Measurements from ENCODE around the gene HOXD12.

The HOXD12 gene

DNA sequence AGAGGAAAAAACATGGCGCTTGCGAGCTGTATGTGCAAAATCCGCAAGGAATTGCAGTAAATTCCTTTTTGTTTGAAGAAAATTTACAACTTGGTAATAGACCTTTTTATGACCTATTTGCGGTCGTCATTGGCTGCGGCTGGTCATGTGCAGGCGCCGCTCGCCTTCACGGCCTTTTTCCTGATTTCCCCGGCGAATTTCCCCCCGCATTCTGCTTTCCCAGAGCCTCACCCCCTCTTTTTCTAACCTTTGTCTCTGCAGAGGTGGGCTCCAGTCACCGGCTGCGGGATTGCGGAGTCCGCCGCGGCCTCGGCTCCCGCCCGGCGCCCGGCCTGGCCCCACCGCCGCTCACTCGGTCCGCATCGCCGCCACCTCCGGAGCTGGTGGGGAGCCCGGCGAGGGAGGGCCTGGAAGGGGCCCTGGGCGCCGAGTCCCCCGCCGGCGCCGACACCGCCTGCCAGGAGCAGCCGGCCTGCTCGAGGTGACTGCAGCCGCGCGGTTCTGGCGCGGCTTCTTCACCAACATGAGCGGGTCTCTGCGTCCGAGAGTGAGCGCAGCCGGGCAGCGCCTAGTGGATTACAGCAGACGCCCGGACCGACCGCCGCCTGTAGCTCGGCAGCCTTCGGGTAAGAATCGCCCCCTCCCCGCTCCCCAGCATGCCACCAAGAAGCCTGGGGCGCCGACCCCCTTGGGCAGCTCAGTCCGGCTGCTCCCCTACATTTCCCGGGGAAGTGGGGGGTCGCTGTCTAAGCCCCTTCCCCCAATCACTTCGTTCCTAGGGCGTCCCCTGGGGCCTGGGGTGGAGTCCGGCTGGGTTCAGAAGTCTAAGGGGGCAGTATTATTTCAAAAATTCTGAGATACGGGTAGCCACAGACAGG, 37.0 kb downstream of the HOXD12 start:
- no peak for DNase-seq

DNA sequence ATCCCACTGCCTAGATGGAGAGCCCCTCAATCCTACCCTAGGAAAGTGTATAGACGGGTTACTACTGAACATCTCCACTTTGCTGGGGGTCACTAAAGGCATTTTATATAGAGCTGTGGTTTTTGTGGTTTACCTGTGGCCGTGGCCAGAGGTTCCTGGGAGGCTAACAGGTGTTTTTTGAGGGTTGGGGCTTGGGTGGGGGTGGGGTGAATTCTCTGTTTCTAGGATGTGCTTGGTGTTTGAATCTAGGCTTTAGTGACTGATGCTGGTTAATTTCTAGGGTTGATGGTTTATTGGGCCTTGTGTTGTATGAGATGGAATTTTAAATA, 37.6 kb downstream of the HOXD12 start:
- DNase-seq = no peak

DNA sequence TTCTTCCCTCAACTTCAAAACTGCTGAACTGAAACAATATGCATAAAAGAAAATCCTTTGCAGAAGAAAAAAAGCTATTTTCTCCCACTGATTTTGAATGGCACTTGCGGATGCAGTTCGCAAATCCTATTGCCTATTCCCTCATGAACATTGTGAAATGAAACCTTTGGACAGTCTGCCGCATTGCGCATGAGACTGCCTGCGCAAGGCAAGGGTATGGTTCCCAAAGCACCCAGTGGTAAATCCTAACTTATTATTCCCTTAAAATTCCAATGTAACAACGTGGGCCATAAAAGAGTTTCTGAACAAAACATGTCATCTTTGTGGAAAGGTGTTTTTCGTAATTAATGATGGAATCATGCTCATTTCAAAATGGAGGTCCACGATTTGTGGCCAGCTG, 38.3 kb downstream of the HOXD12 start:
- DNase-seq = no peak

DNA sequence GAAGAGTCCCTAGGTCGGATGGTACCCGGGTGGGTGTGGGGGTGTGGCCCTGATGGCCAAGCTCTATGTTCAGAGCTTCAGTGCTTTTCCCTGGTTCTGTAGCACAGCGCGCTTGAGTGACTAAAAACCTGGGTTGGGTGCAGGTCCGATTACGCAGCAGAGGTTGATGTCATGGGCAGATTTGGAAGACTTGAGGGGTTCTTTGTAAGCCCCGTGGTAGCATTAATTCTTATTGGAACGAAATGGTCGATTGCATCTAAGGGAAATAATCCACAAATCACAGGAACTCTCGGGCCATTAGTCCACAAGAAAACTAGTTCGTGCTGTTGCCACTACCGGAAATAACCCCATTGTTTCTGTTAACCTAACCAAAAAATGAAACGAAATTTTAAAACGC, 38.9 kb downstream of the HOXD12 start:
- no peak for DNase-seq

DNA sequence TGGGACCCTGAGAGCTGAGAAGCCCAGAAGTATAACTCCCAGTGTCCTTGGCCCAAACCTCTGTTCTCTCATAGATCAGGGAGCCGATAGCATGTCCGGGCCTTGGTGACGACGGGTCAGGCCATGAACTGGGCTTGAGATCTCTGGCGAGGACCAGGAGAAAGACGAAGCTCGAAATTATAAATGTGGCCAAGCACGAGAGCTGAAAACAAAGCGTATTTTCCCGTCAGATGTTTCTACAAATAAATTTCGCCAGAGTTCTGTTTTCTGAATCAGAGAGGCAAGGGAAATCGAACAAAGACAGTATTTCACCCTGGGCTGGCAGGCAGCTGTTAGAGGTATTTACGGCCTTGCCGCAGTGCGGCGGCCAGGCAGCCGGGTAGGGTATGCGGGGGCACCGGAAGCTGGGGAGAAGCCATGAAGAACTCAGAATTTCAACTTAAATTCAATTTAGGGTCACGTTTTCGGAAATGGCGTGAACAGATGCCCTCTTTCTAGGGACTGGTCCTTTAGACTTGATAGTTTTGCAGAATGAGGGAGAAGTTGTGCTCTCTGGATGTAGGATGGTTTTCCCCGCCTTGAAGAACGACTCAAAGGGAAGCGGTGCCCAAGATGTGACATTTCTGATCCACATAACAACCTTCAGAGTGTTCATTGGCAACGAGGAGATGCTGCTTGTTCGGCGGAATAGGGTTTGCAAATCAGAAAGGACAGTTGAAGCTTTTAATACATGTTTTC, 39.5 kb downstream of the HOXD12 start:
- DNase-seq = no peak

DNA sequence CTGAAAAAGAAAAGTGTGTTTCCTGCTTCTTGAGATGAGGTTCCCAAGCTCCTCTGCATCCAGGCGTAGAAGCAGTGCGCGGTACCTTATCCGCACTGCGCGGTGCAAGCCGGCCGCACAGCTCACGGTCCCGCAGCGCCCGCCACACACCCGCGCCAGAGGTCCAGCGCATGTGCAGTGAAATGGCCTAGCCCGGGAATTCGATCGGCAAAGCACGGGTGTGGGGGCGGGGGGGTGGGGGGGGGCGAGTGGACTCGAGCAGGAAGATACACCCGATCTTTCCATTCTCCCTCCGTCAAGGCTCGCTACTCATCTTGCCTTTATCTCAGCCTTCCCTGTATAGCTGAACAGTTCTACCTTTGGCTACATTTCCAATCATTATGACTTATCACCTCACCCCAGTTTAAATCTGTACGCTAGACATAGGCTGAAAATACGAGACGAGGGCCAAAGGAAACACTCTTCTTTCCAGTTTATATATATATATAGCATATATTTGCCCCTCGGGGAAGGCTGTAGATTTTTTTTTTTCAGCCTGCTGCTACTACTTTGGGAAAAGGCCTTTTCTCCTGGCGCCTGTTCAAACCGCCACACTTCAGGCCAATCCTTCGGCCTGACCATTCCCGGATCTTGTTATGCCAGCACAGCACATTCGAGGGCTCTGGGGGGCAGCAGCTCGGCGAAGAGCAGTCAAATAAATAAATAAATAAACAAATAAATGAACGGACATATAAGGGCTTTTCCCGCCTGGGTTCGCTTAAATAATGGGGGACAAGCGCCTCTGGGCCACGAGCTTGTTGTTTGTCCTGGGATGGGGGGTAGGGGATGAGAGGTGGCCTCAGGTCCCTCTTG, 40.3 kb downstream of the HOXD12 start:
- DNase-seq = no peak

DNA sequence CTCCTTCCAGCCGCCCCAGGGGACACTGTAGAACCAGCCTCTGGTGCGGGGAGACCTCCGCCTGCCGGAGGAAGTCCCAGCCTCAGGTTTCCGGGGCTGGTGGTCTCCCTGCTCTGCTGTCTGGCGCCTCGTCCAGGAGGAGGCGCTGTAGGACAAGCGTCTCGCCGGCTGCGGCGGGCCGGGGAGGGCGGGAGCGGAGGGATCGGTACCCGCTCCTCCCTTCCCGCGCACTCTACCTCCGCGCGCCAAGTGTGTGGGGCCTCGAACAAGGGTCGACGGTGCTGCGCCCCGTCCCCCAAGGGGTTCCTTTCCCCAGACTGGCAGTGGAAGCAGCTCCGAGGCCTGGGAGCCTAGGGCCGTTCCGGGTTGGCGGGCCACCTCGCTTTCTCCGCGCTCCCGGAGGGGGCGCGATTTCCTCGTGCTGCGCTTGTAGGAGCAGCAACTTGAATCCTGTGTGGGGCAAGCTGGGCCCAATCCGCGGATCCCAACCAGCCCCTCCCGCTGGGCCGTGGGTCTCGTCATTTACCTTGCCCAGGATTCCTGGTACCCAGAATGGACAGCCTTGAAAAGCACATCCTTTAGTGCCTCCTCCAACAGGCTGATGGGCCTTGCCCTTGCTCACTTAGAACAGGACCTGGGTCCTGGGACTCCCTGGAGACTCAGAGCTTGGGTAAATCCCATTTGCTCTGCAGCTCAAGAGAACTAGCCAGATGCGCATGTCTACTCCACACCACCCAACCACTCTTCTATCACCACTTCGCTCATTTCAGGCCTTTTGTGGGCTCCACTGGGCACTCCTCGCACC, 41.1 kb downstream of the HOXD12 start:
- DNase-seq = peak; percentile 80

DNA sequence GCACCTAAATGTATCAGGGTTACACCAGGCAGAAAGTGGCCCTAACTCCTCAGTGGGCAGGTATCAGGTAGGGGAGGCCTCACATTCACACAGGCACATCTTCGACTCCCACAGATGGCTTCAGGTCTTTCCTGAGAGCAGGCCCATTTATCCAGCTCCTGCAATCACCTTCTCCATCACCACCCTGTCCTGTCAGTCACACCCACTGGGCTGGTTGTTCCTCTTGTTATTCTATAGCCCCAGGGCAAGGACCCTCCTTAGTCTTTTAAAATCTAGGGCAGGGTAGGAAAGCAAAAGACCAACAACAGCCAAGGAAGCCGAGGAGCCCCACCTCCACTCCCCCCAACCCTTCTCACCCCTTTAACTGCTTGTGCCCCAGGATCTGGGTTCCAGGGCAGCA, 42.7 kb downstream of the HOXD12 start:
- no peak for DNase-seq

DNA sequence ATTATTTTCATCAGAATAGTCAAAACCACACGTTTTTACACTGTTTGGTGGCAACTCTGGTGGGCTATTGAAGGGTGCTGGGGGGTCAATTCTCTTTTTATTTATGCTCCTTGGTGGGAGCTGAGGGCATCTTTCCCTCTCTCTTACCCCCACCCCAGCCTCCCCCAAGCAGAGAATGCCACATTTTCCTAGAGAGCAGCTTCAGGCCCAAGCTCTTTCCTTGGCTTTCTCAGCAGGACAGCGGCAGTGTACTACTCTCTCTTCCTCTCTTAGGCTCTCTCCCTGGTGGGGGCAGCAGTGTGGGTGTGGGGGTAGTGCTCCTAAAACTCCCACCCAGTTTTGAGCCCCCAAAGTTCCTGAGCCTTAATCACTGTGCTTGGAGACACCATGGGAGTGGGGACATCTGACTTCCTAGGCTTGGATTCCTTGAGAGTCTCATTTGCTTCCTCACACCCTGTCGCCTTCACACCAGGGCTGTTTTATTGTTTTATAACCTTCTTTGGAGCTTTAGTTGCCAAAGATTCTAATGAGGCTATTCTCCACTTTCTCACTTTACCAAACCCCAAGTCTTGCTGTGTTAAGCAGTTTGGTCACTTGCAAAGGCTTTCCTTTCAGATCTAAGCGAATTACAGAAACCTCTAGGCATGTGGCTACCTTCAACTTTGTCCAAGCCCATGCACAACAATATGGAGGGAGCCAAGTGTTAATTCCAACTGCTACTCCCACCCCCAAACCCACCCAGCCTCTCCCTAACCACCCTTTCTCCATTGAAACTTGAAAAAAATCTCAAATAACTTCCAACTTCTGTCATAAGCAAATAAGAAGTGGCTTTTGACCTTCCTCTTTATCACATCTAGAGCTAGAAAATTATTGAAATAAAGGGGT, 45.7 kb downstream of the HOXD12 start:
- no peak for DNase-seq

DNA sequence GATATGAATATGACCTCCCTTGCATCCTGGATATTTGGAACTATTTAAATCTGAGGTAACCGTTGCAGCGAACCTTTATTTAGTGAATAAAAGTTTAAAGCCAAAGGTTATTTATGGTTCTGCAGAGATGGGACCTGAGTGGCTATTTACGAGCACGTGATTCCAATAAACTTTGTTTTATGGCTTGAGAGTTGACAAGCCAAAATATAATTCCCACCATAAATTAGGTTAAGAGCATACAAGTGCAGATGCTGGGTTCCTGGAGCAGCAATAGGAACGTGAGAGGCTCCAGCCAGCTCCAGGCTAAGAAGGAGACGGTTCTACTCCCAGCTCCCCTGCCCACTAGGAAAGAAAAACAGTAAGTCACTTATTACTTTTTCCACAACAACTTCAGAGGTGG, 46.5 kb downstream of the HOXD12 start:
- no peak for DNase-seq

DNA sequence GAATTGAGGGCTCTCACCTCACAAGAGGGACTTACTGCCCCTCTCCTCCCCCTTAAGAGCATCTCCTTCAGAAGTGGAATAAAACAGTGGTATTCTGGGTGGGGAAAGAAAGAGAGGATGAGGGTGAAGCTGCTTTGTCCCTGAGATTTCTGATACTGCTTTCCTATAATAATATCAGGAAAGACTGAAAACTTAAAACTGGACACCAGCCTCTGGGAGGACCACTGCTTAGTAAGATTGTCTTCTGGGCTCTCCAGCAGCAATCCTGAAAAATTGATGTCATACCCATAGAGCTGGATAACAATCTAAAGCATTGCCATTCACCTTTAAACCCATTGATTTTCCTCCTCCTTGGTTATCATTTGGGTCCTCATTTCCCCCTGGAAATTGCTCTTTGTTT, 47.0 kb downstream of the HOXD12 start:
- DNase-seq = no peak

DNA sequence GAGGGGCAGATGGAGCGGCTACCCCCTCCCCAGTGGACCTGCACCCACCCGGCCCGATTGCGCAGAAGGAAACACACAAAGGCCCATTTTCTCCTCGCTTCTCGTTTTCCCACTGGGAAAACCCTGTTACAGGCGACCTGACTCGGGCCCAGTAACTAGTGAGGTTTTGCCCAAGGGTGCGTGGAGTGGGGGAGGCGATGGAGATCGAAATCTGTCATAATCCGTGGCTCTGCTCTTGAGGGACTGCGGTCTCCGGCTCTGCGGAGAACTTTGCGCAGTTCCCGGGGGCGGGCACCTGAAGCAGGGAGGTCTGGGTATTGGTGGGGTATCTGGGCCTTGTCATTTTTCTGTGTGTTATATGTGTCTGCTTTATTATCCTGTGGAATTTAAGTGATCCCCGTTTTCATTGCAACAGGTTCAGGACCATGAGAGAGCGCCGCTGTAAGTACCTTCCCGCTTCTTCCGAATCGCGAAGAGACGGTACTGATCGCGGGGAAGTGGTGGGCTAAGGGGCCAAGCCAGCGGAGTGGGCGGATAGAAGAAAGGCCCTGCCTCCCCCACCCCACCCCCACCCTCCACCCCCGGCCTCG, 47.7 kb downstream of the HOXD12 start:
- DNase-seq = no peak

DNA sequence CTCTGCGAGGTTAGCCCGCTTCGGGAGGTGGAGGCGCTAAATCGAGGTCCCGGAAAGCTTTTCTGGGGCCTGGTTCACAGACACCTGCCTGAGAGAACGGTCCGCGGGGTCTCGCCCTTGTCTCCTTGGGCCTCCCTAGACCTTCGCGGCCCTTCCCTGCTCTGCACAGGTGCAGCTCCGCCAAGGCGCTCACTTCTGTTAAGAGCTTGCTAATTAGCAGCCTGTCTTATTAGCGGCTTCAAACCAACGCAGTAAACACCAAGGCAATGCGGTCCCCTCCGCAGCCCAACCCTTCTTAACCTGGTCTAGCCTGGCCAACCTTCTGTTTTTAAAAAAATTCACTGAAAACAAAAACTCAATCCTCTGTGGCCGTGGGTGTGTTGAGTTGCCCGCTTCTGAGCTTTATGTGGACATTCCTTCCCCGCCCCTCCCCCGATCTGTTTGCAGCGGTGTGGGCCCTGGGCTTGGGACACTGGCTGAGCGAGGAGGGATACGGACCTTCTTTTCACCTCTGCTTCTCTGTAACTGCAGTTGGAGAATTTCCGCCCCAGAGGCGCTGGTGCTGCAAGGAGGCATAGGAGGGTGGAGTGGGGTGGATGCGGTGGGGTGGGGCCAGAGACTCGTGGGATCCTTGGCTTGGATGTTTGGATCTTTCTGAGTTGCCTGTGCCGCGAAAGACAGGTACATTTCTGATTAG, 48.4 kb downstream of the HOXD12 start:
- DNase-seq = no peak

DNA sequence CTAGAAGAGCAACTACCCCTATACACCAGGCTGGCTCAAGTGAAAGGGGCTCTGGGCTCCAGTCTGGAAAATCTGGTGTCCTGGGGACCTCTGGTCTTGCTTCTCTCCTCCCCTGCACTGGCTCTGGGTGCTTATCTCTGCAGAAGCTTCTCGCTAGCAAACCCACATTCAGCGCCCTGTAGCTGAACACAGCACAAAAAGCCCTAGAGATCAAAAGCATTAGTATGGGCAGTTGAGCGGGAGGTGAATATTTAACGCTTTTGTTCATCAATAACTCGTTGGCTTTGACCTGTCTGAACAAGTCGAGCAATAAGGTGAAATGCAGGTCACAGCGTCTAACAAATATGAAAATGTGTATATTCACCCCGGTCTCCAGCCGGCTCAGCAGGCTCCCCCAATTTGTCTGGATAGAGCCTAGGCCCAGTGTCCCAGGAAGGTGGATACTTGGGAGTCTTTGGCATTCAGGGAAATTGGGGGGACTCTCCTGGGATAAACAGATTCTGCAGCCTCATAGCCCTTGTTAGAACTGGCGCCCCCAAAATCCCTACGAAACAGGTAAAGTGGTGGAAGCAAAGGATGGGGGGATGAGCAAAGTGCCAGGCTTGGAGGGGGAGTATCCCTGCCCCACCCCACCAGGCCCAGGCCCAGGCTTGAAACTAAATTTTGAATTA, 49.3 kb downstream of the HOXD12 start:
- DNase-seq = no peak

DNA sequence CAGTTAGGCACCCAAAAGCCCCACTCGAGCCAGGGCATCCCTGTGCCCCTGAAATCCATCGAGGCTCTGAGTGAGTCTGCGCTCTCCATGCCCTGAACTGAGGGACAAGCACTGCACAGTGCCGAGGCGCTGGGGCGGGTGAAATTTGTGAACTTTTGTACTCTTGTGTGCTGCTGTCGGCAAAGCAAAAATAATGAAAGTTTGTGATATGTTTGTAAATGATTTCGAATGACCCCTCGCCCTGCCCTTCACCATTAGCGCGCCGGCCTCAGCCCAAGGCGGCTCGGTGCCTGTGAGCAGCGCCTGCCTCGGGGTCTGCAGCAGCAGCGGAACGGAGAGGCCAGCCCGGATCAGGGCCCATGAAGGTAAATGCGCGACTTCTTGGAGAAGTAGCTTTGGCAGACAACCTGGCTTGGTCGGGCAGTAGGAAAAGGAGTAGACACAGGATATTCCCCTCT, 49.9 kb downstream of the HOXD12 start:
- DNase-seq = no peak

DNA sequence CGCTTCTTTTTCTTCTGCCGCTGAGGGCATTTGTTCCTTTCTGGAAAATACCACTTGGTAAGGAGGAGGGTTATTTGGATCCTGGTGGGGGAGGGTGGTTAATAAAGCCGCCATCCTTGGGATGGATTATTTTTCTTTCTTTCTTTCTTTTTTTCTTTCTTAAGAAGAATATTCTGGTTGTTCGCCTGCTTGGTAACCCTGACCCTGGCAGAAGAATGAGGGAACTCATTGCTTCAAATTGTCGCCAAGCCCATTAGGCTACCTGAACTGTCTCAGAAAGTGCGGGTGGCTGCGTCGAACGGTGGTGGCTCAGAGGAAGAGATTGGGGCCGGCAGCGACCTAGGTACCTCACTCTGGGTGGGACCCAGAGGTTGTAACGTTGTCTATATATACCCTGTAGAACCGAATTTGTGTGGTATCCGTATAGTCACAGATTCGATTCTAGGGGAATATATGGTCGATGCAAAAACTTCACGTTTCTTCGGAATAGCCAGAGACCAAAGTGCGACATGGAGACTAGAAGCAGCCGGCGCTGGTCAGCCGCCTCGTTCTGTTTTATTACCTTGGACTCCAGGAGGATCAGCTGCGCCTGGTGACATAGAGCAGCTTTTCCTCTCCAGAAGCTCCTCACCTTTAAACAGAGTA, 50.5 kb downstream of the HOXD12 start:
- DNase-seq = no peak

DNA sequence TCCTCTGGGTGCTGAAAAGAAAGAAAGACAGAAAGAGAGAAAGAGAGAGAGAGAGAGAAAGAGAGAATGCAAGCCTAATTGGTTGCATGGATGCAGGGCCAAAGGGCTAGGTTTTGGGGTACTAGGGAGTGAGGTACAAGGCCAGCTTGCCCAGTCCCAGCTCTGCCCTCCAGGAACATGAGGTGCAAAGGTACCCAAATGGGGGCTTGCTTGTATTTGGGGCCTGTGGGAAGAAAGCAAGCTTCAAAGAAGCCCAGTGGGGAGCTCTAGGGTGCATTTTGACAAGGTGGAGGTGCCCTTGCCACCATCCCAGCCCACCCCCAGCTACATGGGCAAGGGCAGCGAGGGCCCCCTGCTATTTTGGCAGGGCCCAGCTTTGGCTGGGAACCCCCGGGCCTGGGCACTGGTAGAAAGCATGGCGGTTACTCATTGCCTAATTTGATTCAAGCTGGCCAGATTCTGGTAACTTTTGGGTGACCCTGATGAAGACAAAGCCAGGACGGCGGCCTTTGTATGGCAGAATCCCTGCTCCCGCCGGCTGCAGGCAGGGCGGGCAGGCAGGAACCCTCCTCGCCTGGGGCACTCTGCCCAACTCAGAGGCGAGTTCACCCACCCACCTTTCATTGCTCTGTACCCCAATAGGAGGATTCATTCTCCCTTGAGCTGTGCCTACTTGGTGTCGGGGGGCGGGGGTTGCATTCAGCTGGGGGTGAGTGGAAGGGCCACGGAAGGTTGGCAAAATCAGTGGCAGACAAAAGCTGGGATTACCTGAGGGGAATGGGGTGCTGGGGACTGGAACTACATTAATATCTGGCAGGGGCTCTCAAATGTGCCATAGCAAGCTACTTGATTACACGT, 51.2 kb downstream of the HOXD12 start:
- no peak for DNase-seq

All from NCI-H526 treated with DMSO at 0.1 percent for 48 hours (cell line).